ENCODE data around the gene MT1F.

MT1F gene

DNA sequence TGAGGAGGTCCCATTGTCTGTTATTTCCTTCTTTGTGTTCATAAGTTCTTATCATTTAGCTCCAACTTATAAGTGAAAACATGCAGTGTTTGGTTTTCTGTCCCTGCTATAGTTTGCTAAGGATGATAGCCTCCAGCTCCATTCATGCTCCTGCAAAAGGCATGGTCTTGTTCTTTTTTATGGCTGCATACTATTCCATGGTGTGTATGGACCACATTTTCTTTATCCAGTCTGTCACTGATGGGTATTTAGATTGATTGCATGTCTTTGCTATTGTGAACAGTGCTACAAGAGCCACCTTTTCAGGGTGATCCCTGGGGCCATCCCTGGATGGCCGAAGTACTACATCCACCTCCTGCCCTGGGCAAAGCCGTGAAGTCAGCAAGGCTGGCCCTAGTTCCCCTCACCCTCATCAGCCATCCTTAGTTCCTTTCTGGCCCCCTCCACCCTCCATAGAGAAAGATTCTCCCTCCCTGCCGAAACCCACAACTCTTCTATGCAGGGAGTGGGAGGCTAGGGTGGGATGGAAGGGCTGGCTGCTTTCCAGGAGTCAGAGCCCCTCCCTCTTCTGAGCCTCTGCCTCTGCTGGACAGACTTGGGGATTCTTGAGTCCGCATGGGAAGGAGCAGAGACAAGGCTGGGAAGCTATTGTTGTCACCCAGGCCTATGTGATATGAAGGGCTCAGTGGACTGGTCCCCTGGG is 32.8 kb downstream of the MT1F start:
- no peaks in the 10 kb centered on the region for H3K4me1 ChIP-seq (ENCODE audit: low read length)
- H3K9me3 ChIP-seq (ENCODE audit: insufficient read depth, low read length): no peaks in the 10 kb centered on the region
- H3K4me3 ChIP-seq (ENCODE audit: low read length): no peak overlapping the region
- H3K27me3 ChIP-seq (ENCODE audit: low read depth, low read length): no peaks in the 10 kb centered on the region; the same call in 1 of the 2 replicates
- no peak overlapping the region for H2AFZ ChIP-seq (ENCODE audit: low read depth, low read length)
- no peaks in the 10 kb centered on the region for H4K20me1 ChIP-seq (ENCODE audit: insufficient read depth, low read length)
- H3K36me3 ChIP-seq (replicated peaks; ENCODE audit: low read depth, low read length): no peaks in the 10 kb centered on the region
- H3K4me2 ChIP-seq (ENCODE audit: low read length): no peak overlapping the region
- no peaks in the 10 kb centered on the region for H3K79me2 ChIP-seq (ENCODE audit: low read length)
- H3K27ac ChIP-seq (ENCODE audit: low read length): no peak overlapping the region
- H3K9ac ChIP-seq (ENCODE audit: low read length): no peak overlapping the region
- TF ChIP-seq, protein P1, sequence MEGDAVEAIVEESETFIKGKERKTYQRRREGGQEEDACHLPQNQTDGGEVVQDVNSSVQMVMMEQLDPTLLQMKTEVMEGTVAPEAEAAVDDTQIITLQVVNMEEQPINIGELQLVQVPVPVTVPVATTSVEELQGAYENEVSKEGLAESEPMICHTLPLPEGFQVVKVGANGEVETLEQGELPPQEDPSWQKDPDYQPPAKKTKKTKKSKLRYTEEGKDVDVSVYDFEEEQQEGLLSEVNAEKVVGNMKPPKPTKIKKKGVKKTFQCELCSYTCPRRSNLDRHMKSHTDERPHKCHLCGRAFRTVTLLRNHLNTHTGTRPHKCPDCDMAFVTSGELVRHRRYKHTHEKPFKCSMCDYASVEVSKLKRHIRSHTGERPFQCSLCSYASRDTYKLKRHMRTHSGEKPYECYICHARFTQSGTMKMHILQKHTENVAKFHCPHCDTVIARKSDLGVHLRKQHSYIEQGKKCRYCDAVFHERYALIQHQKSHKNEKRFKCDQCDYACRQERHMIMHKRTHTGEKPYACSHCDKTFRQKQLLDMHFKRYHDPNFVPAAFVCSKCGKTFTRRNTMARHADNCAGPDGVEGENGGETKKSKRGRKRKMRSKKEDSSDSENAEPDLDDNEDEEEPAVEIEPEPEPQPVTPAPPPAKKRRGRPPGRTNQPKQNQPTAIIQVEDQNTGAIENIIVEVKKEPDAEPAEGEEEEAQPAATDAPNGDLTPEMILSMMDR (IDR thresholded peaks at IDR 0.05; ENCODE audit: low read depth, low read length): no peak
- no peak for TF ChIP-seq EZH2phosphoT487 (IDR thresholded peaks at IDR 0.05; ENCODE audit: low read depth)

DNA sequence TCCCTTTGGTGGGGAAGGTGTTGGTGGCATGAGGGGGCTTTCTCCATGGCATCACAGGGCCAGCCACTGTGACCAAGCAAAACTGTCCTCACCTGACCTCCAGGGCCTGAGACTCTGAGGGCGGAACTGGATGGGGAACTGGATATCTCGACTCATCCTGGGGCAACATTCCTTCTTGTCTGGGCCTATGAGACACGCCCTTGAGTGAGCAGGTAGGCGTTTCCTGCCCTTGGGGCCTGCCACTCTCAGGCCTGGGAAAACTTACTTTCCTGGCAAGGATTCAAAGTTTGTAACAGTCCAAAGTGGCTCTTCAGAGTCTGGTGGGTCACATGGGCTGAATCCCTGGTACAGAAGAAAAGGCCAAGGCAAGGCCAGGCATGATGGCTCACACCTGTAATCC is 34.1 kb downstream of the MT1F start:
- Histone ChIP-seq H3K27ac (ENCODE audit: low read length) (no peak overlapping the region), H3K27me3 (ENCODE audit: low read depth, low read length) (no peaks in the 10 kb centered on the region; the same call in 1 of the 2 replicates), H3K36me3 (replicated peaks; ENCODE audit: low read depth, low read length) (no peaks in the 10 kb centered on the region), H3K79me2 (ENCODE audit: low read length) (no peaks in the 10 kb centered on the region), H3K4me3 (ENCODE audit: low read length) (no peak overlapping the region), H3K4me1 (ENCODE audit: low read length) (no peaks in the 10 kb centered on the region), H4K20me1 (ENCODE audit: insufficient read depth, low read length) (no peaks in the 10 kb centered on the region), H3K4me2 (ENCODE audit: low read length) (no peak overlapping the region), H3K9ac (ENCODE audit: low read length) (no peak overlapping the region), H3K9me3 (ENCODE audit: insufficient read depth, low read length) (no peaks in the 10 kb centered on the region), H2AFZ (ENCODE audit: low read depth, low read length) (no peak overlapping the region)
- TF ChIP-seq EZH2phosphoT487 (IDR thresholded peaks at IDR 0.05; ENCODE audit: low read depth): no peak
- TF ChIP-seq, protein P1 (IDR thresholded peaks at IDR 0.05; ENCODE audit: low read depth, low read length): no peak

DNA sequence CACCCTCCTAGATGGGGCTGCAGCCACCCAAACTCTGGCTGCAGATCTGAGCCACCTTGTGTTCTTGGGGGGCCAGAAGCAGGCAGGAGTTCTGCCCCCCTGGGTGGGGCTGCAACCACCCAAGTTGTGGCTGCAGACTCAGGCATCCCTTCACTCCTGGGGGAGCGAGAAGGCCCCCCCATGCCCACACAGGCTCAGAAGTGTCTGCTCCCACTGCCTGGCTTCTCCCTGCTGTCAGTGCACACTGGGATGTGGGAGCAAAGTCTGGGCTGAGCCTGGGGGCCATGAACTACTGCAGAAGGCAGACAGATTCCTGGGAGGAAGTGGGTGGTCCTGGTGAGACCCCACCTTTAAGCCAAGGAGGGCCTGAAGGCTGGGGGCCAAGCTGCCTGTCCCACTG is 37.5 kb downstream of the MT1F start:
- Histone ChIP-seq H3K36me3 (replicated peaks; ENCODE audit: low read depth, low read length) (no peaks in the 10 kb centered on the region), H3K4me2 (ENCODE audit: low read length) (no peak overlapping the region), H4K20me1 (ENCODE audit: insufficient read depth, low read length) (no peaks in the 10 kb centered on the region), H3K4me3 (ENCODE audit: low read length) (no peak overlapping the region), H3K27ac (ENCODE audit: low read length) (no peak overlapping the region), H3K4me1 (ENCODE audit: low read length) (no peaks in the 10 kb centered on the region), H3K27me3 (ENCODE audit: low read depth, low read length) (no peaks in the 10 kb centered on the region), H3K9ac (ENCODE audit: low read length) (no peak overlapping the region), H2AFZ (ENCODE audit: low read depth, low read length) (no peak overlapping the region), H3K79me2 (ENCODE audit: low read length) (no peaks in the 10 kb centered on the region), H3K9me3 (ENCODE audit: insufficient read depth, low read length) (no peaks in the 10 kb centered on the region)
- no peak for TF ChIP-seq EZH2phosphoT487 (IDR thresholded peaks at IDR 0.05; ENCODE audit: low read depth)
- TF ChIP-seq, protein P1 (IDR thresholded peaks at IDR 0.05; ENCODE audit: low read depth, low read length): no peak

DNA sequence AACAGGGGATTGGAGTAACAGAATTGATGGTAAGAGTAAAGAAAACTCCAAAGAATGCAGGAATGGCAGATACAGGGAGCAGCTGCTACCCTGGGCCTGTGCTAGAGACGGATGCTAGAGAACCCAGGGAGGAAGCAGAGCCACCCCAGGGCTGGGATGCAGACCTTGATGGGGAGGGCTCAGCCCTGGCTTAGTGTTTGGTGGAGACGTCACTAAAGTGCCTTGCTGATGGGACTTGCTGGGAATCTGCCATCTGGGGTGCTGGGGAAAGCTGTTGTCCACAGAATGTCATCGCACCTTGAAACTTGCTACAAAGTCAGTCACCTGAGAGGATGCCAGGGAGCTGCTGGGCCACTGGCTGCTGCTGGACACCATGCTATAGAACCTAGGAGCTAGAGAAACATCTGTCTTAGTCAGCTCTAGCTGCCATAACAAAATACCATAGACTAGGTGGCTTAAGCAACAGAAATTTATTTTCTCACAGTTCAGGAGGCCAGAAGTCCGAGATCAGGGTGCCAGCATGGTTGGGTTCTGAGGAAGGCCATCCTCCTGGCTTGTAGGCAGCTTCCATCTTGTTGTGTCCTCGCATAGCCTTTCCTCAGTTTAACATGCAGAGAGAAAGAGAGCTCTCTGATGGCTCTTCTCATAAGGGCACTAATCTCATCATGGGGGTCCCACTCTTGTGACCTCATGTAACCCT is 39.8 kb downstream of the MT1F start:
- TF ChIP-seq, protein P1 (IDR thresholded peaks at IDR 0.05; ENCODE audit: low read depth, low read length): no peak
- TF ChIP-seq EZH2phosphoT487 (IDR thresholded peaks at IDR 0.05; ENCODE audit: low read depth): no peak
- no peaks in the 10 kb centered on the region for H3K36me3 ChIP-seq (replicated peaks; ENCODE audit: low read depth, low read length)
- H4K20me1 ChIP-seq (ENCODE audit: insufficient read depth, low read length): no peaks in the 10 kb centered on the region
- no peak overlapping the region for H3K4me2 ChIP-seq (ENCODE audit: low read length)
- H2AFZ ChIP-seq (ENCODE audit: low read depth, low read length): no peak overlapping the region
- H3K4me3 ChIP-seq (ENCODE audit: low read length): no peak overlapping the region
- no peak overlapping the region for H3K27ac ChIP-seq (ENCODE audit: low read length)
- H3K79me2 ChIP-seq (ENCODE audit: low read length): no peaks in the 10 kb centered on the region
- no peak overlapping the region for H3K9ac ChIP-seq (ENCODE audit: low read length)
- H3K4me1 ChIP-seq (ENCODE audit: low read length): peaks cover 8% of the 10 kb centered on the region
- H3K27me3 ChIP-seq (ENCODE audit: low read depth, low read length): no peaks in the 10 kb centered on the region
- H3K9me3 ChIP-seq (ENCODE audit: insufficient read depth, low read length): no peaks in the 10 kb centered on the region
